ENCODE measurements around the gene POLN.
"Not testable (repeated sequence)": the region's sequence is repeated elsewhere in the genome, so short reads cannot be mapped to it uniquely, and the experiment has no call there.

DNA sequence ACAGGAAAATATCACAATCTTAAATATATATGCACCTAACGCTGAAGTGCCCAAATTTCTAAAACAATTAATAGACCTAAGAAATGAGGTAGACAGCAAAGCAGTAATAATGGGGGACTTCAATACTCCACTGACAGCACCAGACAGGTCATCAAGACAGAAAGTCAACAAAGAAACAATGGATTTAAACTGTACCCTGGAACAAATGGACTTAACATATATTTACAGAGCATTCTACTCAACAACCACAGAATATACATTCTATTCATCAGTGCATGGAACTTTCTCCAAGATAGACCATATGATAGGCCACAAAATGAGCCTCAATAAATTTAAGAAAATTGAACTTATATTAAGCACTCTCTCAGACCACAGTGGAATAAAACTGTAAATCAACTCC lies 39.1 kb downstream of the POLN start:
- TF ChIP-seq, protein P1, sequence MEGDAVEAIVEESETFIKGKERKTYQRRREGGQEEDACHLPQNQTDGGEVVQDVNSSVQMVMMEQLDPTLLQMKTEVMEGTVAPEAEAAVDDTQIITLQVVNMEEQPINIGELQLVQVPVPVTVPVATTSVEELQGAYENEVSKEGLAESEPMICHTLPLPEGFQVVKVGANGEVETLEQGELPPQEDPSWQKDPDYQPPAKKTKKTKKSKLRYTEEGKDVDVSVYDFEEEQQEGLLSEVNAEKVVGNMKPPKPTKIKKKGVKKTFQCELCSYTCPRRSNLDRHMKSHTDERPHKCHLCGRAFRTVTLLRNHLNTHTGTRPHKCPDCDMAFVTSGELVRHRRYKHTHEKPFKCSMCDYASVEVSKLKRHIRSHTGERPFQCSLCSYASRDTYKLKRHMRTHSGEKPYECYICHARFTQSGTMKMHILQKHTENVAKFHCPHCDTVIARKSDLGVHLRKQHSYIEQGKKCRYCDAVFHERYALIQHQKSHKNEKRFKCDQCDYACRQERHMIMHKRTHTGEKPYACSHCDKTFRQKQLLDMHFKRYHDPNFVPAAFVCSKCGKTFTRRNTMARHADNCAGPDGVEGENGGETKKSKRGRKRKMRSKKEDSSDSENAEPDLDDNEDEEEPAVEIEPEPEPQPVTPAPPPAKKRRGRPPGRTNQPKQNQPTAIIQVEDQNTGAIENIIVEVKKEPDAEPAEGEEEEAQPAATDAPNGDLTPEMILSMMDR (IDR thresholded peaks at IDR 0.05) = not testable (repeated sequence)
- not testable (repeated sequence) for TF ChIP-seq POLR2A, EP300, POLR2AphosphoS5 (IDR thresholded peaks at IDR 0.05)
